GM19035 (cell line): ENCODE results near the gene ARL4C.
A peak's percentile ranks its signal among the peaks of the same experiment; 100 is the strongest.

Experiments
- ATAC-seq: cut with Tn5 transposase; IDR thresholded peaks from one replicate; pipeline ENCODE4 v1.9.1; 2021; ENCODE audit not compliant: unreplicated experiment

ARL4C gene

DNA sequence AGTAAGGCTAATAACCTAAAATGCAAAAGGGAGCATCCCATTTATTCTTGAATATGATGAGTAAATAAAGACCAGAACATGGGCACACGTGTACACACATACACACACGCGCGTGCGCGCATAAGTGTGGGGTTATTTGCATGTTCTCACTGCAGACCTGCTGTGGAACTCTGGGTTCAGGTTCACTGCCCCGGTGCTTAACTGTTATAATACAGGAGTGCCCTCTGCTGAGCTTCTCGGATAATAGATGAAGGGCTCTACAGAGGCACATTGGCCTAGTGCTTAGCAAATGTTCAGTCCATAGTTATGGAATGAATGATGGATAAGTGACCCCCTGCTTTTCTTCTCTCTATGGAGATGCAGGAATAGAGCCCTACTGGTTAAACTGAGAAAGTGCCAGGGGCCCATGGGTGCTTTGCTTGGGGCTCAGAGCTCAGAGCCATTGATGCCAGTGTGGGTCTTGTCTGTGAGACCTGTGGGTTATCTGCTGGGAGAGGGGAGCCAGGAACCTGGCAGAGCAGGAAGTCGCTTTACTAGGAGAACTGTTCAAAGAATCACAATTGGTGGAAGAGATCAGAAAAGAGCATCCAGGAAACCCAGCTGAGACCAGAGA, 3.6 kb upstream of the ARL4C start:
- ATAC-seq: peak; percentile 43

GRCh38 chr2:234497594-234498235, 834 bp upstream of the ARL4C start:
- ATAC-seq: no peak

DNA sequence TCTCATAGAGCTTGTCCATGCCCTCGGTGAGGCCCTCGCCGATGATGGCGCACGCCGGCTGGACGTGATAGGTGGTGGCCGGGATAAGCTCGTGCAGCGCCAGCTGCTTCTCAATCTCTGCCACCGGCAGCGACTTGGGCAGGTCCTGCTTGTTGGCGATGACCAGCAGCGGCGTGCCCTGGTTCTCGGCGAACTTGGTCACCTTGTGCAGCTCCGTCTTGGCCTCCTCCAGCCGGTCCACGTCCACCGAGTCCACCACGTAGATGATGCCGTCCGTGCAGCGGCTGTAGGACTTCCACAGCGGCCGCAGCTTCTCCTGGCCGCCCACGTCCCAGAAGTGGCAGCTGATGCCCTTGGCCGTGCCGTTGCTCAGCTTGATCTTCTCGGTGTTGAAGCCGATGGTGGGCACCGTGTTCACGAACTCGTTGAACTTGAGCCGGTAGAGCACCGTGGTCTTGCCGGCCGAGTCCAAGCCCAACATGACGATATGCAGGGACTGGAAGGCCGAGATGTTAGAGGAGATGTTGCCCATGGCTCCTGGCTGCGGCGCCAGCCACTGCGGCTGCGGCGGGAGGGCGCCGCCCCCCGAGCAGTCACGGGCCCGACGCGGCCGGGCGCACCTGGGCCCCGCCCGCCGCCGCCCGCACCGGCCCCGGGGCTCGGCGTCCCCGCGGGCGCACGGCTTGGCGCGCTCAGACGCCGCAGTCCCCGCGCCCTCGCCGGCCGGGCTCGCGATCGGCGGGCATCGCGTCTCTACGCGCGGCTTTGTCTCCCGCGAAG, 636 bp downstream of the ARL4C start:
- peak; percentile 64 for ATAC-seq

GRCh38 chr2:234495251-234496054, 1.4 kb downstream of the ARL4C start:
- ATAC-seq: no peak

DNA sequence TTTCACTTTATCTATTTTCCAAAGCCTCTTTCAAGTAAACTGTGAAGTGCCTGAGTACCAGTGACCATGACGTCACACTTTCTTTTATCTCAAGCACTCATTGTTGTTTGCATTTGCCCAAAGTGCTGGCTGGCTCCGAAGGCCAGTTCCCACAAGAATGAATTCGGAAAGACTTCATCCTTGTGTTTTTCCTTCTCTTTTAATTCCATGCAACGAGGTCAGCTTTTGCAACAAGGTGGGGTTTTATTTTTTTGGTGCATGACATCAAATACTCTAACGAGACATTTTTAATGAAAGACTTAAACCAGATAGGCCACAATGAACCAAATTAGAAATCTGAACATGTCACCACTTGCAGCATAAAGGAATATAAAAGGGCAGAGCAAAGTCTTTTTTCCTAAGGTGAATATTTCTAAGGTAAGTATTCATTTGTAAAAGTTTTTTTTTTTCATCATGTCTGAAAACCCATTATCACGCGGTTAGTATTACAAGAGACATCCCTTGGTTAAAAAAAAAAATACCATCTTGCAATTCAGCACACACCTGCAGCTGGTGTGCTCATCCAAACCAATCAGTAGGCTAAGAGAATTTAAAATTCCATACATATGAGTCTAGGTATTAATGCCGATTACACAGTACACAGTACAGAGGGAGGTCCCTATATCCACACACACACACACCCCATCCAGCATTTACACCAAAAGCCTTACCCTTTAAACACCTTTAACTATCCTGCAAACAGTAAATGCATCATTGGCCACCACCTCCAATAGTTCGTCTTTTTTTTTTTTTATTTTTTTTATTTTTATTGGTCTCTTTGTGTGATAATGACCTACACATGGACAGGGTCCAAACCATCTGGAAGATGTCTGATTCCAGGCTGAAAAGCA, 2.3 kb downstream of the ARL4C start:
- ATAC-seq: no peak

GRCh38 chr2:234493796-234494195, 3.1 kb downstream of the ARL4C start:
- no peak for ATAC-seq

GRCh38 chr2:234492717-234493485, 4.0 kb downstream of the ARL4C start:
- no peak for ATAC-seq

DNA sequence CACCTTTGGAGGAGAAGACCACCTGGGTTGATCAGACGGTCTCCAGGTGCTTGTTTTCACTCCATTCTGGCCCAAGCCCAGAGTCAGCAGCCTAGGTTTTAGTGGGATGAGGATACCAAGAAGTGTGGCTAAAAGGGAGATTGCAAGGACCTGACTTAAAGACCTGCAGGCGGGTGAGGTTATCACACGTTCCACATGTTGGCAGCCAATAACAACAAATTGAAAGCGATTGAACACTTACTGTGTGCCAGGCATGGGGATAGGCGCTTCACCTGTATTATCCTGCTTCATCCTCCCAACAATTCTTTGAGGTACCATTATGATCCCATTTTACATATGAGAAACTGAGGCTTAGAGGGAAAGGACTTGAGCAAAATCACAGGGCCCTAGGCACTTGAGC, 5.0 kb downstream of the ARL4C start:
- no peak for ATAC-seq

- no peak for ATAC-seq
Measured at GRCh38 chr2:234491281-234491680, 5.6 kb downstream of the ARL4C start.

DNA sequence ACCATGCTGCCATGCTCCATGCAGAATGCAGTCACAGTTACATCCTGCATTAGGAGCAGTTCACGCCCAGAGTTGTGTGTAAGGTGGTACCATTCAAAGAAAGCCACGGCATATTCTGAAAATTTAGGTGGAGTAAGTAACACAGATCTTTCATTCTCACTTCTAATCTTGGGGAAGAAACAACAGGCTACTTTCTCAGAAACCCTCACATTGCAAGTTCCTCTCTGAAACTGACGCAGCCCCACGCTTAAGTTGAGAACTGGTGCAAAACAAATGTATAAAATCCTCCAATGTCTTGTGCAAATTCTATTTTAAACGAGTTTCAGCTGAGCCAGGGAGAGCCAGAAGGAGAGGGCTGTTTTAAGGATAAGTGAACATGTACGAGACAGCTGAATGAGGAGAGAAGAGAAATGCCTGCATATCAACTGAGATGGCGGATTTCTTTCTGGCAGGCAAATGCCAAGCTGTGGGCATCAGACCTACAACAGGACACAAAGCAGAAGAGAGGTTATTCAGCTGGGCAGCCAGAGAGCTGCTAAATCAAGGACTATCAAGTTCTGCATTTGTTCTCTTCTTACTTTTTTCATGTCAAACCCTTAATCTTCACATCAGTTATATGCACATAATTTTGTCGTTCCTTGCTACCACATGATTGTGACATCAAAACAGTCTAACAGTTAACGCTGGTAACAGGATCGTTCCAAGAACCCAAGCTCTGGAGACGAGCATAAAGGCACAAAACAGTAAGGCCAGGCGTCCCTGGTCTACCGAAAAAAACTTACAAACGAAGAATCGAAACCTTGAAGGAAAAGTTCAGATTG, 6.4 kb downstream of the ARL4C start:
- ATAC-seq: no peak

GRCh38 chr2:234488913-234489451, 7.9 kb downstream of the ARL4C start:
- ATAC-seq: peak; percentile 70

- ATAC-seq: no peak
Measured at GRCh38 chr2:234488486-234488885, 8.4 kb downstream of the ARL4C start.

DNA sequence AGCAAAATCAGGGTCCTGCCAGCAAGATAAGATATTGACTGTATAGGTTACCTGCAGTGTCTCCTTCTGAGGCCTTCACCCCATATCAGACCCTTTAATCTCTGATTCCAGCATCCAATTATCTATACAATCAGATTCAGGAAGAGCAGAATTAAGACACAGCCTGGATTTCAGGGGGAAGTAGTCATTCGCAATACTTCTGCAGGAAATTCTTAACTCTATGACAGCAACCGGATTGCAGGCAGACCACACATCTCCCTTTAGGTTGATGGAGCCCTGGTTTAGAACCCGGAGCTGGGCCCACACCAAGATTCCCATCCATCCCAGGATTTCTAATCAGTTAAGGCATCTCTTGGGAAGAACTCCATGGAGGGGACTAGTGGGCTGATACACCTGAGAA, 9.5 kb downstream of the ARL4C start:
- ATAC-seq: no peak

DNA sequence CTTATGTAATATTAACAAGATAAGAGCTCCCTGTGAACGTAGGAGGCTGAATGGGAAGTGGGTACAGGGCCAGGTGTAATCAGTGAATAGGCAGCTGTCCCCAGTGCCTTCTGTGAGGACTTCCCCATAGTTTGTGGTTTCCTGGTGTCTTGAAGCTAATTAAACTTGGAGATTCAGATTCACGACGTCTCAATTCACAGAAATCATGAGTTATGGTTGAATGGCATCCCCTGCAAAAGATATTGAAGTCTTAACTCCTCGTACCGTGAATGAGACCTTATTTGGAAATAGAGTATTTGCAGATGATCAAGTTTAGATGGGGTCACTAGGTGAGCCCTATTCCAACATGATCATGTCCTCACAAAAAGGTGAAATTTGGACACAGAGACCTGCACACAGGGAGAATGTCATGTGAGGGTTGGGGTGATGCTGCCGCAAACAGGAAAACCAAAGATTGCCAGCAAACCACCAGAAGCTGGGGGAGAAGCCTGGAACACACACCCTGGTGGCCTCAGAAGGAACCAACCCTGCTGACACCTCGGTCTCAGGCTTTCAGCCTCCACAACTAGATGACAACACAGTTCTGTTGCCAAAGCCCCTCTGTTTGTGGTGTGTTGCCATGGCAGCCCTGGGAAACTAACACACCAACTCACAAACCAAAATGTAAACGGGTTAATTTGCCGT, 13.2 kb downstream of the ARL4C start:
- ATAC-seq: peak; percentile 72

GRCh38 chr2:234481301-234481700, 15.6 kb downstream of the ARL4C start:
- ATAC-seq: no peak

DNA sequence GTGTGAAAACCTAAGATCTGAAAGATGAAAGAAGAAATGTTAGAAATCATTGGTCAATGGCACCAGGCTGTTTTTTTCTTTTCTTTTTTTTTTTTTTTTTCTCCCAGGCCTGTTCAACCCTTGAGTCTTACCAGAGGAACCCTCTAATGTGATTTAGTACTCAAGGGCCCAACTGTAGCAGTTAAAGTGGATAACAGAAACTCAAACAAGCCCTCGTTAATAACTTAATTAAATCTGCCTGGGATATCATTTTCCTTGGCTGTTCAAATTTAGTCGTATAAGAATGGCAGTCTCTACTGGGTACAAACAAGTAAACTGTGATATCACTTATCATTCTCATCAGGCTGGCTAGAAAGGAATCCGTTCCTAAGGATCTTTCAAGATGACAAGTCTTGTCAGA, 16.5 kb downstream of the ARL4C start:
- no peak for ATAC-seq

GRCh38 chr2:234479465-234479864, 17.4 kb downstream of the ARL4C start:
- no peak for ATAC-seq
